ENCODE measurements around the gene LSM7.
"Not testable (repeated sequence)": the region's sequence is repeated elsewhere in the genome, so short reads cannot be mapped to it uniquely, and the experiment has no call there.

LSM7 gene

GRCh38 chr19:2358548-2359173 is 30.3 kb upstream of the LSM7 start:
- no peaks in the 10 kb centered on the region for H3K36me3 Mint-ChIP-seq
- peaks cover 5% of the 10 kb centered on the region for H3K27me3 Mint-ChIP-seq
- no peak overlapping the region for H3K27ac Mint-ChIP-seq
- H3K9me3 Mint-ChIP-seq, result no peaks in the 10 kb centered on the region
- H3K4me1 Mint-ChIP-seq, result peaks cover 5% of the 10 kb centered on the region
- no peak overlapping the region for H3K4me3 Mint-ChIP-seq

GRCh38 chr19:2357279-2358206 is 29.2 kb upstream of the LSM7 start:
- Mint-ChIP-seq H3K27me3 (peaks cover 5% of the 10 kb centered on the region), H3K4me1 (peaks cover 5% of the 10 kb centered on the region), H3K9me3 (no peaks in the 10 kb centered on the region), H3K36me3 (no peaks in the 10 kb centered on the region), H3K4me3 (no peak overlapping the region), H3K27ac (no peak overlapping the region)

- Mint-ChIP-seq H3K27me3 (peaks cover 5% of the 10 kb centered on the region), H3K36me3 (no peaks in the 10 kb centered on the region), H3K27ac (no peak overlapping the region), H3K9me3 (no peaks in the 10 kb centered on the region), H3K4me3 (no peak overlapping the region), H3K4me1 (peaks cover 5% of the 10 kb centered on the region)
These were observed 27.8 kb upstream of the LSM7 start for GRCh38 chr19:2356036-2356646.

GRCh38 chr19:2355168-2356035 is 27.0 kb upstream of the LSM7 start:
- H3K27me3 Mint-ChIP-seq, result peaks cover under 1% of the 10 kb centered on the region
- no peaks in the 10 kb centered on the region for H3K36me3 Mint-ChIP-seq
- H3K9me3 Mint-ChIP-seq, result no peaks in the 10 kb centered on the region
- peaks cover 1% of the 10 kb centered on the region for H3K4me1 Mint-ChIP-seq
- H3K27ac Mint-ChIP-seq, result no peak overlapping the region
- no peak overlapping the region for H3K4me3 Mint-ChIP-seq

- H3K27me3 Mint-ChIP-seq, result no peaks in the 10 kb centered on the region
- no peaks in the 10 kb centered on the region for H3K4me1 Mint-ChIP-seq
- H3K27ac Mint-ChIP-seq, result no peak overlapping the region
- H3K4me3 Mint-ChIP-seq, result no peak overlapping the region
- no peaks in the 10 kb centered on the region for H3K36me3 Mint-ChIP-seq
- no peaks in the 10 kb centered on the region for H3K9me3 Mint-ChIP-seq
These were observed 26.3 kb upstream of the LSM7 start for GRCh38 chr19:2354670-2355069.

- no peak overlapping the region for H3K4me3 Mint-ChIP-seq
- H3K27ac Mint-ChIP-seq, result no peak overlapping the region
- no peaks in the 10 kb centered on the region for H3K27me3 Mint-ChIP-seq
- no peaks in the 10 kb centered on the region for H3K36me3 Mint-ChIP-seq
- no peaks in the 10 kb centered on the region for H3K4me1 Mint-ChIP-seq
- no peaks in the 10 kb centered on the region for H3K9me3 Mint-ChIP-seq
These were observed 25.7 kb upstream of the LSM7 start for GRCh38 chr19:2353887-2354592.

GRCh38 chr19:2353159-2353886 is 24.9 kb upstream of the LSM7 start:
- Mint-ChIP-seq H3K4me3 (no peak overlapping the region), H3K9me3 (no peaks in the 10 kb centered on the region), H3K27ac (no peak overlapping the region), H3K4me1 (no peaks in the 10 kb centered on the region), H3K27me3 (no peaks in the 10 kb centered on the region), H3K36me3 (no peaks in the 10 kb centered on the region)

- H3K27ac Mint-ChIP-seq, result no peak overlapping the region
- no peaks in the 10 kb centered on the region for H3K9me3 Mint-ChIP-seq
- no peak overlapping the region for H3K4me3 Mint-ChIP-seq
- no peaks in the 10 kb centered on the region for H3K4me1 Mint-ChIP-seq
- no peaks in the 10 kb centered on the region for H3K27me3 Mint-ChIP-seq
- H3K36me3 Mint-ChIP-seq, result no peaks in the 10 kb centered on the region
These were observed 23.7 kb upstream of the LSM7 start for GRCh38 chr19:2352121-2352520.

GRCh38 chr19:2351591-2351990 is 23.2 kb upstream of the LSM7 start:
- no peak overlapping the region for H3K27ac Mint-ChIP-seq
- no peaks in the 10 kb centered on the region for H3K4me1 Mint-ChIP-seq
- no peak overlapping the region for H3K4me3 Mint-ChIP-seq
- H3K9me3 Mint-ChIP-seq, result no peaks in the 10 kb centered on the region
- no peaks in the 10 kb centered on the region for H3K36me3 Mint-ChIP-seq
- no peaks in the 10 kb centered on the region for H3K27me3 Mint-ChIP-seq

GRCh38 chr19:2350656-2351055 is 22.3 kb upstream of the LSM7 start:
- Mint-ChIP-seq H3K9me3 (no peaks in the 10 kb centered on the region), H3K4me1 (no peaks in the 10 kb centered on the region), H3K27ac (no peak overlapping the region), H3K27me3 (no peaks in the 10 kb centered on the region), H3K36me3 (peaks cover 3% of the 10 kb centered on the region), H3K4me3 (no peak overlapping the region)

- not testable (repeated sequence) for H3K27ac Mint-ChIP-seq, H3K4me3 Mint-ChIP-seq, H3K9me3 Mint-ChIP-seq, H3K4me1 Mint-ChIP-seq, H3K36me3 Mint-ChIP-seq, H3K27me3 Mint-ChIP-seq
These were observed 21.4 kb upstream of the LSM7 start for GRCh38 chr19:2349818-2350217.

- Mint-ChIP-seq H3K27ac (no peak overlapping the region), H3K4me3 (no peak overlapping the region), H3K27me3 (no peaks in the 10 kb centered on the region), H3K36me3 (peaks cover 3% of the 10 kb centered on the region), H3K9me3 (no peaks in the 10 kb centered on the region), H3K4me1 (no peaks in the 10 kb centered on the region)
These were observed 17.6 kb upstream of the LSM7 start for GRCh38 chr19:2345794-2346663.

GRCh38 chr19:2345076-2345475 is 16.7 kb upstream of the LSM7 start:
- no peak overlapping the region for H3K4me3 Mint-ChIP-seq
- peaks cover 3% of the 10 kb centered on the region for H3K36me3 Mint-ChIP-seq
- H3K27me3 Mint-ChIP-seq, result no peaks in the 10 kb centered on the region
- H3K27ac Mint-ChIP-seq, result no peak overlapping the region
- H3K4me1 Mint-ChIP-seq, result no peaks in the 10 kb centered on the region
- no peaks in the 10 kb centered on the region for H3K9me3 Mint-ChIP-seq

Measured in activated naive CD4-positive, alpha-beta T cell treated with anti-CD3 and anti-CD28 coated beads, Interleukin-2, amount 50 U/mL, for 24 hours (primary cell).